ENCODE data around the gene ACY1.

The ACY1 gene

DNA sequence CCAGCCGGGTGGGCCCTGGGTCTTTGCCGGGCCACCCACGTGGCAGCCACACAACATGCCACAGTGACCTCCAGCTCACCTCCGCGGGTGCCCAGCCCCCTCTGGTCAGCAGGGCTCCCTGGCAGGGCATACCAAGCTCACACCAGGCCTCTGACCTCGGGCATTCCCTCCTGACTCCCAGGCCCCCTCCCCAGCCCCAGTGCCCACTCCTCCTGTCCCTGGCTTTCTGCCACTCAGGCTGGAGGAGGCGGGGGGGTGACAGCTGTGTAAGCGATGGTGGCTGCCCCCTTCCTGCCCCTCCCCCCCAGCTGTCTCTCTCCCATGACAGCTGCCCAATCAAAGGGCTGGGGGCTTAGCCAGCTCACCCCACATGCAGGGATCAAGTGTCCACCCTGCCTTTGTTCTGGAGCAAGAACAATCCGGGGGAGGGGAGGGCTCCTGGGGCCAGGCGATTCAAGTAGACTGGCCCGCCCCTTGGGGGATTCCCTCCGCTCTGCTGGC lies 19.3 kb upstream of the ACY1 start:
- no peak for DNase-seq (ENCODE audit: low read depth in 2 of 2)

- no peak for DNase-seq (ENCODE audit: low read depth in 2 of 2)
Measured at GRCh38 chr3:51964521-51964920, 18.8 kb upstream of the ACY1 start.

- no peak for DNase-seq (ENCODE audit: low read depth in 2 of 2)
Measured at GRCh38 chr3:51966016-51966415, 17.3 kb upstream of the ACY1 start.

GRCh38 chr3:51966486-51966885 lies 16.8 kb upstream of the ACY1 start:
- no peak for DNase-seq (ENCODE audit: low read depth in 2 of 2)

GRCh38 chr3:51966922-51967383 lies 16.4 kb upstream of the ACY1 start:
- no peak for DNase-seq (ENCODE audit: low read depth in 2 of 2)

DNA sequence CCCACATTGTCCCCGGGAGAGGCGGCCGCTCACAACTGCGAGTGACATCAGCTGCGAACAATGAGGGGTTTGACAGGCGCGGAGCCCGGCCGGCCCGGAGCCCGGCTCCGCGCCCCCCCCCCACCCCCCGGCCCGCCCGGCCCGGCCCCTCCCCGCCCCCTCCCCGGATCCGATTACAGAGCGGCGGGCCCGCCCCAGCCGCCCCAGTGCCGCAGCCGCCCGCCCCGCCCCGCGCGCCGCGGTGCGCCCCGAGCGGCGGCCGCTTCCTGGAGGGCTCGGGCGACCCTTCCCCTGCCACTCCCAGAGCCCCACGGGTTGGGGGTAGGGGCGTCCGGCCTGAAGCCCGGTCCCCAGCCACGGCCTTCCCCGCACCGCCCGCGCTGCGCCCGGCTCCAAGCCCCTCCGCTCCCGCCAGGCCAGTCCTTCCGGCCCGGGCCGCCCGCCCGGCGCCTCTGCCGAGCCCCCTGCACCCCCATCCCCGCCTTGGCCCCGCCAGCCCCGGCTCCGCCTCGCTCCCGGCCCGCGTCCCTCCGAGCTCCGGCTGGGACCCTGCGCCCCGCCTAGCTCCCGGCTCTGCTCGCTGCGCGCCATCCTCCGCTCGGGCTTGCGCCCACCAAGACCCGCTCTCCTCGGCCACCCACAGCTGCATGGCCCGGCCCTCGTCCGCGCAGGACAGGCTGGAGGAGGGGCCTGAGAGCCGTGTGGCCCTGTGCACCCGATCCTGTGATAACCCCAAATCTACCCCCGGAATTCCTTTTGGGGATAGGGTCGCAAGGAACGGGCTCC lies 15.8 kb upstream of the ACY1 start, which contains the start of gene PCBP4:
Gene PCBP4, minus strand, starts transcription at position 71 of the 786 bp plus-strand sequence. CDS start 6,214 bp downstream, outside the sequence.
- DNase-seq (ENCODE audit: low read depth in 2 of 2) = no peak

DNA sequence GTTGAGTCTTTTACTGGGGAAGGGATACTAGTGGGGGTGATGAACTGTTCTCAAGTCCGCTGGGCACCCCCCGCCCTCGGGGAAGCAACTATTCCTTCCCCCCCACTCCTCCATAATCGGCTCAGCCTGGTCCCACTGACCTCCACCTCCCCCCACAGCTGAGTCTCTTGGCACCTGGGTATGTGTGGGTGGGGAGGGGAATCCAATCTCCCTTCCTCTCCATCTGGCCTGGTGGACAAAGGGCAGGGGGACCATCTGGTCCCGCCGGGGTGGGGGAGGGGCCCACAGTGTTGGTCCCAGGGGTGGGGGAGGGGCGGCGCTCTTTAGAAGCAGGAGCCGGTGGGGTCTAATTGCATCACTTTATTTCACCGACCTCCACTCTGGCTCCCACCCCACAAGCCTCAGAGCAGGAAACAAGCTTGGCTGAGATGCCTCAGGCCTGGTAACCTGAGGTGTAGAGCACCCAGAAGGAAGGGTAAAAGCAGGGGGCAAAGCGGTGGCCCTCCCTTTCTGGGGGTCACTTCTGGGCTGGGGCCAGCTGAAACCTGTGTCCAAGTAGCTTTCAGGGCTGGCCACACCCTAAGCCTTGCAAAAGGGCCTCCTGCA lies 15.1 kb upstream of the ACY1 start:
- no peak for DNase-seq (ENCODE audit: low read depth in 2 of 2)

- no peak for DNase-seq (ENCODE audit: low read depth in 2 of 2)
Measured at GRCh38 chr3:51968883-51969678, 14.3 kb upstream of the ACY1 start.

GRCh38 chr3:51969841-51970240 lies 13.5 kb upstream of the ACY1 start:
- no peak for DNase-seq (ENCODE audit: low read depth in 2 of 2)

DNA sequence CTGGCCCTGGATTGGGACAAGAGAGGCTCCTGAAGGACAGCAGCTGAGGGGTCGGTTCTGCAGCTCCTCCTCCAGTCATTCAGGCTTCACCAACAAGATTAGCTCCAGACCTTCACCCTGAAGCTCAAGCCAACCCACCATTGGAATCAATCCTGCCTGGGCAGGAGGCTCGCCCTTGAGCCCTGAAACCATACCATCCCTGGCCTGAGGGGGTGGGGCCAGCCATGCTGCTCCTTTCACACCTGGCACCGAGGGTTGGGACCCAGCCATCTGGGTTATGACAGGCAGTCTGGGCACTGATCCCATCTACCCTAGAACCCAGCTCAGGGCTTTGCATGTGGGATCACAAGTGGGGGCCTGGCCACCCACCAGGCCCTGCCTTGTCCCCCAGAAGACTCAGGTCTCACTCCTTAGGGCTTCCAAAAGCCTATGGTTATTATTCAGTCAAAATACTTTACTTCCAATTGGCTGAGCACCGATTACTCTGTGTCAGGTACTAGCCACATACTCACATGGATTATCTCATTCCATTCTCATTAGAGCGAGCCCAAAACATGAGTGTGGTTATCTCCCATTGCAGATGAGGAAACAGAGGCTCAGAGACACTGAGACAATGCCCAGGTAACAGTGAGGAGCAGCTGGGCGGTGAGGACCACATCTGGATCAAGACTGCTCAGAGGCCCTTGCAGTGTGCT lies 12.6 kb upstream of the ACY1 start:
- no peak for DNase-seq (ENCODE audit: low read depth in 2 of 2)

DNA sequence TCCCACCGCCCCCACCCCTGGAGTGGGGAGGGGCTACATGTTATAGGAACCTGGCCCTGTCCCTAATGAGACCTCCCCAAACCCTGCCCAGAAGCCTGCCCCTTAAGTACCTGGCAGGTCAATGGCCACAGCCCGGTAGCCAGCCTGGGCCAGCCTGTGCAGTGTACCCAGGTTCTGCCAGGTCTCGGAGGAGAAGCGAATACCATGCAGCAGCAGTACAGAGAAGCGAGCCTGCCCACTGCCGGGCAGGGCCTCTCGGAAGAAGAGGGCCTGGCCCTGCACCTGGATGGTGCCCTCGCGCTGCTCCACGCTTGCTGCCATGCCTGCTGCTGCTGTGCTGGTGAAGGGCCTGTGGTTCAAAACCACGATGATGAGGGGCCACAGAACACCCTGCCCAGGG lies 12.0 kb upstream of the ACY1 start:
- no peak for DNase-seq (ENCODE audit: low read depth in 2 of 2)

DNA sequence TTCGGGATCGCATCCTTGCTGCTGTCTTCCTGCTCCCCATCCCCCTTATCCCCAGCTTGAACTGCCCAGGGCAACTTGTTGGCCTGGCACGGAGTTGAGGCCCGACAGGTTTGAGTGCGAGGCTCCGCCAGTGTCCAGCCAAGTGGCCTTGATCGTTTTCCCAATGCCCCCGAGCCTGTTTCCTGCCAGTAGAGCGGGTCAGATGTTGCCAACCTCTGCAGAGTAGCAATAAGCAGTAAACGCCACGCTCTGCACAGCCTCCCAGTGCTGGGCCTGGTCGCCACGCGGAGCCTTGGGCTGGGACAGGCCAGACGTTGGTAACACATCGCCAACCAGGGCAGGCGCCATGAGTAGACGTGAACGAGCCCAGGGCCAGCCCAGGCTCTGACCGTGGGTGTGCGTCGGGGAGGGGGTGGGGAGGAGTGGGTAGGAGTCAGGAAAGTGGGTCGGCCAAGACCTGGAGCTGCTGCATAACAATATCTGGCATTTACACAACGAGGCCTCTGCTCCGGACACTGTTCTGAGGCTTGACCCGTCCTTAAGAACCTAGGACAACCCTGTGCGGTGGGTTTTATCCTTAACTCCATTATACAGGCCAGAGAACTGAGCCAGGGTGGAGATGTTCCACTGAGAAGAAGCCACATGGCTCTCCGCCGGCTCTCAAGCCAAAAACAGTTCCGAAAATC lies 8.9 kb upstream of the ACY1 start:
- DNase-seq (ENCODE audit: low read depth in 2 of 2) = no peak

DNA sequence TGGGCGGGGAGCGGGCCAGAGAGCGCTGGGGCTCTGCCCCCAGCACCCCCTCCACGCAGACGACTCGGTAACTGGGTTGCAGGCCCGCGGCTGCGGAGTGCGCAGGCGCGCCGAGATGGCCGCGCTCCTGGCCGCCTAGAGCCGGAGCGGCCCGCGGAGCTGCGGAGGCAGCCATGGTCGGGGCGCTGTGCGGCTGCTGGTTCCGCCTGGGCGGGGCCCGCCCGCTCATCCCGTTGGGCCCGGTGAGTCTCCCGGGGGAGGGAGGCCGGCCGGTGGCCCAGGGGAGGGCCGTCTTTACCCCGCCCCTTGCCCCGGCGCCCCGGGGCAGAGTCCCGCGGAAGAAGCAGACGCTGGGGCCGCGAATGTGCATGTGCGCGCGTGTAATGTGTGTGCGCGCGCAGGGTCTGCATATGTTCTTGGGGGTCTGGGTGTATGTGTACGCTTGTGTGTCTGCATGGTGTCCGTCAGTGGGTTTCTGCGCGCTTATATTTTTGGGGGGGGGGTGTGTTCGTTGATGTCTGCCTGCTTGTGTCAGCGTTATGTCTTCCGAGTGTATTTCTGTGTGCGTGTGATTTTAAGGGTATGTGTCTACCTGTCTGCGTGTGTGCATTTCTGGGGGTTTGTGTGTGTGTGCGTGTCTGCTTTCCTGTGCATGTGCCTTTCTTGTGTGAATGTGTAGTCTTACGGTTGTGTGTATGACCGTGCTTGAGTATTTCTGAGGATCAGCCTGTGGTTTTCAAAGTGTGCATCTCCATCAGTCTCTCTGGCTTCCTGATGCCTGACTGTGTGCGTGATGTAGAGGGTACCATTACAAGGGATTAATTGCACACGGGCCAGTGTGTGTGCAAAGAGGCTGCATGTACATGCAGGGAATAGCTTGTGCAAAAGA lies 8.1 kb upstream of the ACY1 start, which contains the start of gene ABHD14A:
Gene ABHD14A, plus strand, starts transcription at position 102 of the 889 bp plus-strand sequence. Its CDS starts 72 bp downstream, at position 174.
- DNase-seq (ENCODE audit: low read depth in 2 of 2) = peak; percentile 31 to 32

DNA sequence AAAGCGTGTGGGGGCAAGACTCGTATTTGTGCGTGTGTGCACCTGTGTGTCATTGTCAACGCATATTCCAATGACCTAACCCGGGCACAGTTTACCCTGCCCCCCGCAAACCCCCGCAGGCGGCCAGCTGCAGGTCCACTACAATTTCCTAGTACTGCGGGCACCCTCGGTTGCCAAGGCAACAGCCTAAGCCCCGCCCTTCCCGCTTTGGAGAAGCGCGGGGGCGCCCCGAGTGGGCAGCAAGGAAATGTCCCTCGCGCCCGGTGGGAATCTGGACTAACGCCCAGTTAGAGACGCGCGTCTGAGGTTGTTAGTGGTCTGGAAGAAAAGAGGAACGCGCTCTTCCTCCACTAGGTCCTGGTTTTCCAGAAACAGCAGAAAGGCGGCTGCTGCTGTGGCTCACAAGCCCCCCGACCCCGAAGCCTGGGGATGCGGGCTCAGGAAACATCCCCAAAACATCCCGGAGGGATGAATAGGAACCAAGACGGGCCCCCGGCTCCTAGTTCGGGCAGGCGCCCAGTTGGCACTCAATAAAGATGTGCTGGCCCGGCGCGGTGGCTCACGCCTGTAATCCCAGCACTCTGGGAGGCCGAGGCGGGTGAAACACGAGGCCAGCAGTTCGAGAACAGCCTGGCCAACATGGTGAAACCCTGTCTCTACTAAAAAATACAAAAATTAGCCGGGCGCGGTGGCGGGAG lies 7.3 kb upstream of the ACY1 start:
- DNase-seq (ENCODE audit: low read depth in 2 of 2) = no peak

DNA sequence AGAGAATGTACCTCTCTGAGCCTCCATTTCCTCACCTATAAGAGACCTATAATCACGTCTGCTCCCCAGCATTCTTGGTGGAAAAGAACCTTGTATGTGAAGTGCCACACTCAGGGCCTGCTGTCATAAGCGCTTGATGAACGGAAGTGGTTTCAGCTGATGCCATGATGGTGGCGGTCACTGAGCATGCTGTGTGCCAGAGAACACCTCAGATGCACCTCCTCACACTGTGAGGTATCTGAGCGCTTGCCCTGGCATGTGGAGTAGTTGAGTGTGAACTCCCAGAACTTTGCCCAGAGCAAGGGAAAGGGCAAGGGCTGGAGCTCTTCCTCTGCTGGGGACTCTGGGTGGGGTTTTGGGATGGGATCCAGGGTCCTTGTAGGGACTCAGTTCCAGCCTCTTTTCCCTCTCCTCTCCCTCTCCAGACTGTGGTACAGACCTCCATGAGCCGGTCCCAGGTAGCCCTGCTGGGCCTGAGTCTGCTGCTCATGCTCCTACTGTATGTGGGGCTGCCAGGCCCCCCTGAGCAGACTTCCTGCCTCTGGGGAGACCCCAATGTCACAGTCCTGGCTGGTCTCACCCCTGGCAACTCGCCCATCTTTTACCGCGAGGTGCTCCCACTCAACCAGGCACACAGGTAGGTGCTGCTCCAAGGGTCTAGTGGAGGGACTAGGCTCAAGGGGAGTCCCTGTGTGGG lies 5.7 kb upstream of the ACY1 start:
- DNase-seq (ENCODE audit: low read depth in 2 of 2) = no peak

- no peak for DNase-seq (ENCODE audit: low read depth in 2 of 2)
Measured at GRCh38 chr3:51978143-51978502, 5.2 kb upstream of the ACY1 start.

- no peak for DNase-seq (ENCODE audit: low read depth in 2 of 2)
Measured at GRCh38 chr3:51980253-51980652, 3.1 kb upstream of the ACY1 start.

GRCh38 chr3:51982352-51982837 lies 940 bp upstream of the ACY1 start:
- DNase-seq (ENCODE audit: low read depth in 2 of 2) = no peak

Measured in activated CD8-positive, alpha-beta memory T cell treated with anti-CD3 and anti-CD28 coated beads for 4 hours (primary cell).